Activated naive CD4-positive, alpha-beta T cell treated with Interleukin-2 at 50 U/mL for 16 hours (primary cell): ENCODE results near the gene PRPSAP1.

Experiments
- DNase-seq: peaks from one replicate; pipeline ENCODE4 v3.0.0-alpha.2; 2020

The PRPSAP1 gene

DNA sequence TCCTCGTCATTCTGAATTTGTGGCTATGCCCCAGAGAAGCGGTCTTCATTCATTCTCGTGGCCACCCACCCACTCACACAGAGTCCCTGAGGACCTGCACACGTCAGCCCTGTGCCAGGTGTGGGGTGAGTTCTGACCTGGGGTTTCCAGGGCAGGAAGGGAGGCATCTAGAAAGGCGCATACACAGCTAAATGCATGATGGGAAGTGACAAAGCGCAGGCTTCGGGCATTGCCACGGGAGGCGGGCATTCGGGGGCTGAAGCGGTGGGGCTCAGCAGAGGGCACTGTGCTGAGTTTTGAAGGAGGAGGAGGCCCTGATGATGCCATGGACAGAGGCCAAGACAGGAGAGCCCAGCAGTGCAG lies 77.7 kb downstream of the PRPSAP1 start:
- DNase-seq, result no peak

DNA sequence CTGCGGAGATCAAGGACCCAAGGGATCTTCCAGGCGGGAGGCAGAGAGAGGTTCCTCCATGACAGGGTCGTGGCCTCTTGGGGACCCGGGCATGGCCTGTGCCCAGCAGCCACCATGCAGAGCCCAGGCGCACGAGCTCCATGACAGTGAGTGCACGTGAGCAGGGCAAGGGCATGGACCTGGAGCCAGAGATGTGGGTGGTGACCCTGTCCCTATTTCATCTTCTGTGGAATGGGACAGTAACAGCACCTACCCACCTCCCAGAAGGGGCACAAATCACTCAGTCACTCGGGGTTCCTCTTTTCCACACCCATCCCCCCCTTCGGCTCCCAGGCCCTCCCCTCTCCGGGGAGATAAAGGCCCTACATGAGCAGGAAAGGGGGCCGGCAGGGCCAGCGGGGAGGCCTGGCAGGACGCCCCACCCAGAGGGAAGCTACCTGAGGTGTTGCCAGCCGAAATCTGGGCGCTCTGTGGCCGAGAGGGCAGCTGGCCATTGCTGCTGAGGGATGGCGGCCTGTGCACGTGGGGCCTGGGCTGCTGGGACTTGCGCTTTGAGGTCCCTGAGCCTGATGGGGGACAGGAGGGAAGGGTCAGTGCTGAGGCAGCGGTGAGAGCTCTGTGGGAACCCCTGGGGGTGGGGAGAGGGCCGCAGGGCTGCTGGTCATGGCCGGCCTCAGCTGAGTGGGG lies 78.2 kb downstream of the PRPSAP1 start:
- no peak for DNase-seq

DNA sequence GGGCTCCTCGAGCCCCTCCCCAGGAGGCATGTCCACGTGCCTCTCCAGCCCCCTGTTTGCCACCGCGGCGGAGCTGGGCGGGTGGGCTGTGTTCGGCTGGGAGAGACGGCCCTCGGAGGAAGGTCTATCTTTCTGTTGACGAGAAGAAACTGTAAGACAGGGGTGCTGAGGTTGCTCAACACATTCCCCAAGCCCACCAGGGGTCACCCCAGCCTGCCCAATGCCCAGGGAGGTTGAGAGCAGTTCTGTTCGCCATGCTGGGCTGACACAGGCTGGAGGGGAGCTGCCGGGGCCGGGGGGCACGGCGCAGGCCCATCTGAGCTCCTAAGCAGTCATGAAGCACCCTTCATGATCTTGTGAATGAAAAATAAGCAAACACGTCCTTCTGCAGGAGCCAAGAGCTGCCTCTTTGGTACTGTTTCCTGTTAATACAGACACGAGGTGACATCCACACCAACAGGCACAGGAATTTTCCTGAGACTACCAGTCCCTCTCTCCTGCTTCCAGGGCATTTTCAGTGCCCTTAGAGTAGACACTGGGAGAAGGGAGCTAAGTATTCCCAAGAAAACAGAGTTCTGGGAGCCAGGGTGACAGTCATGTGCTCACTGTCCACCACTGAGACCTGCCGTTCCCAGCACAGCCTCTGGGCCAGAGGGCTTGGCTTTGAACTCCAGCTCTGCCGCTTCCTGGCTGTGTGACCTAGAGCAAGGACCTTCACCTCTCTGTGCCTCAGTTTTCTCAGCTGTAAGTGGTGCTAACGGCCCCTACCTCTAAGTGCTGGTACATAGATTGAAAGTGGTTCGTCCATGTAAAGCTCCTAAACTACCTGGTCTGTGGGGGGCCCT lies 79.4 kb downstream of the PRPSAP1 start:
- no peak for DNase-seq

DNA sequence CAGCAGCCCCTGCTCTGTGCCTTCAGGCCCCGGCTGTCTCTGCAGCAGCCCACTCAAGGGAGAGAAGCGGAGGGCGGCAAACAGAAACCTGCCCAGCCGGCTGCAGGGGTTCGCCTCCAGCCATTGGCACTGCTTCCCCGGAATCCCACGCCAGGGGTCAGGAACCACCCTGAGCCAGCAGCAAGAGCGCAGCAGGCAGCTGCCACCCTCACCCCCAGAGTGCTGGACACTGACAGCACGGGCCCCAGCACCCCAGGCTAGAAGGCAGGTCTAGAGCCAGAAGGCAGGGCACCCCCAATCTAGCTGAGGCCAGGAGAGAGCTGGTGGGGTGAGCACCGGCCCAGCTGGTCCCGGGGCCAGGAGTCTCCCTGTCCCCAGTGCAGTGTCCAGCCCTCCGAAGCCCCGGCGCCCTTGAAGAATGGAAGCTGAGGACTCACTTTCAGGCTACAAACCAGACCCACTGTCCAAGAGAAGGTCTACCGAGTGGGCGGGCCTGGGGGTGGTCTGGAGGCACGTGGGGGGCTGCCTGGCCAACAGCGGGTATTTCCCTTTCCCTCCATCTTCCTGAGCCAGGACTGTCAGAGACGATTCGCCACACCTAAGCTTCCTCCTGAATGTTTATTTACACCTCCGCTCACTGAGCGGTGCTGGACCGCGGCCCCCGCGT lies 80.1 kb downstream of the PRPSAP1 start:
- DNase-seq, result no peak

DNA sequence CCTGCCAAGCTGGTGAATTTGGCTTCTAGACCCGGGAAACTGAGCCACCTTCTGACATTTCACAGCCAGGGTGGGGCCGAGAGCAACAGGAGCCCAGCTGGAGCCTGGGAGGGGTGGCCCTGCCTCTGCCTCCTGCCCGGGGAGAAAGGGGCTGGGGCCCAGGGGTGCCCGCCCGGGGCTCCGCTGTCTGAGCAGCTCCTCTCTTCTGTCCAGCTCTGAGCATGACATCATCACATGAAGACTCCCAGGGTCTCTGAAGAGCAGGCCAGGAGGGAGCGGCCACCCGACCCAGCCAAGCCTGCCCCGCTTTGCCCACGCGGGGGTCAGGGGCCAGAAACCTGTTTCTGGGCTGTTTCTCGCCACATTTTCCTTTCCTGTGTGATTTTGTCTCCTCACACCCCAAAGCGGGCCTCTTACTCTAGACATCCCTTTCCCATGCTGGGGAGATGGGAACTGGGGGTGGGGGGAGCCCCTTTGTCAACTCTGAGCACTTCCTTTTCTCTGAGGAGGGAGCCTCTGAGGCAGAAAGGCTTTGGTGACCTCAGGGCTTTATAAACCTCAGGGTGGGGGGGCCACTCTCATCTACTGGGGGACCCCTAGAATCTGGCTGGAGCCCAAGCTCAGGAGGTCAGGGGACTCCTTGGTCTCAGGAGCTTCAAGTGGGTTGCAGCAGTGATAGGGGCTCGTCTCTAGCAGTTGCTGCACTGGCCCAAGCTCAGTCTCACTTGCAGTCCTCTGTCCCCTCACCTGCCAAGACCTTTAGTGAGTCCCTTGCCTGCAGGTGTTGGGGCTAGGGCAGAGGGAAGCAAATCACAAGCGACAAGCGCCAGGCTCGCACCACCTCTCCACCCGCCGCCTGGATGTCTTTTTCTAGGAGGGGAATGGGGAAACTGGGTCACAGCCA lies 80.9 kb downstream of the PRPSAP1 start:
- peak; percentile 65 for DNase-seq

DNA sequence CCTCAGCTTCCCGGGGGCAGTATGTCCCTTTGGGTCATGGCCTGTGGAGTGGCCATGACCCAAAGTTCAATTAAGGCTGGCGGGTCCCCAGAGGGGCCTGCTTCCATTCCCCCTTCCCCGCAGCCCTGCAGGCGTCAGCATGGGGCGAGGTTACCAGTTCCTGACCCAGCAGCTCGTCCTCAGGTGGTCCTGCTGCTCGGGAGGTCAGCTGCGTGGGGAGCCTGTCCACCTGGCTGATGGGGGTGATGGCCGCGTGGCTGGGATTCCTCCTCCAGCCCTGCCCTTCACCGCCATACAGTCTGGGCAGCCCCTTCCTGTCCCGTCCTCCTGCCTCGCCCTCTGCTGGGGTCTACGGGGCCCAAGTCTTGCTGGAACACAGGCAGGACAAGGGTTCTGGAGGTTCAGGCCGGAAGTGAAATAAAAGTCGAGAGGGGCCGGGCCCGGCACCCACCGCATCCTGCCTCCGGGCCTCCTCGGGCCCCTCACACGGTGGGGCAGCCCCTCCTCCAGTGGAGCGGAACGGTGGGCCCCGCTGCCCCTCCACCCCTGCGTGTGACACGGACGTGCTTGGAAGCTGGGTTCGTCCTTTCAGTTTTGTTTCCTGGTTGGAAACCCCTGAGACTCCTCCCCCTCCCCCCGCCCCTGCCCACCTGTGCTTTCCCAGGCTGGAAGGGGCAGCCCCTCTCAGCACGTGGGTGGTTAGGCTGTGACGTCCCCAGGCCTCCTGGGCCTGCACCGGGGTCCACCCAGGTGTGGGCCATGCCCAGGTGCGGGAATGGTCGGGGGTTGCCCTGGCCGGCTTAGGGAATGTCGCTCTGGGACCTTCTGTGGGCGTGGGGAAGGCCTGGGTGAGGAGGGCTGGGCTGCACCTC lies 81.8 kb downstream of the PRPSAP1 start:
- DNase-seq, result peak; percentile 85

DNA sequence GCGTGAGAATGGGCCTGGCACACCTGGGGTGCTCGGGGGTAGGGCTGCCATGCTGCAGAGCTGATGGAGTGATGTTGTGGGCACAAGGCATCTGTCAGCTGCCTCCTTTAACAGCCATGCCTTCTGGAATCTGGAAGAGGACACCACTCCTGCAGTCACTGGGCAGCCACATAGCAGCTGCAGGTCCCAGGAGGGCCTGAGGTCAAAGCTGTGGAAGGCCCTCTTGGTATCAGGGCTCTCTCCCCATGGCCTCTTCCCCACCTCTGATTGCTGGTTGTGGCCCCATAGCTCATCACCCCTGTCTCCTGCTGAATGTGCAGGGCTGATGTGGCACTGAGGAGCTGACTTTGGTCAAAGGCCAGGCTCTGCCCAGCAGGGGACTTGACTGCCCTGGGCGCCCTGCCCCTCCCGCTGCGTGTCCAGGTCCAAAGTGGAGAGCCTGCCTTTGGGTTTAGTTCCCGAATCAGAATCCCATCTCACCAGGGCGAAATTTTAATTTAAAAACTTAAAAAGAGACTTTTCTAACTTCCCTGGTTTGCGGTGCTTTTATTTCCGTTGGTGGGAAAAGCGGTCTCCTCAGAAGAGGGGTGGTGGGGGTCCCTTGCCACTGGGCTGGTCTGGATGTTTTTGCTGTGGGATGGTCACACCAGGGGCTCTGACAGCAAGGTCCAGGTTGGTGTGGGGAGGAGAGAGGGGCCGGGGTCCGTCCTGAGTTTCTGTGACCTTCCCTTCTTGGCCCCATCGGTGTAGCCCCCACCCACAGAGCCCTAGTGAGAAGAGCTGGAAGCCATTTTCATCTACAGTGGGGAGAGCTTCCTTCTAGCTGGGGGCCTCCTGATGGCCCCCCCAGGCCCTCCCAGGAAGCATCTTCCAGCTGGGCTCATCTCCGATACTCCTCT lies 82.7 kb downstream of the PRPSAP1 start:
- no peak for DNase-seq

DNA sequence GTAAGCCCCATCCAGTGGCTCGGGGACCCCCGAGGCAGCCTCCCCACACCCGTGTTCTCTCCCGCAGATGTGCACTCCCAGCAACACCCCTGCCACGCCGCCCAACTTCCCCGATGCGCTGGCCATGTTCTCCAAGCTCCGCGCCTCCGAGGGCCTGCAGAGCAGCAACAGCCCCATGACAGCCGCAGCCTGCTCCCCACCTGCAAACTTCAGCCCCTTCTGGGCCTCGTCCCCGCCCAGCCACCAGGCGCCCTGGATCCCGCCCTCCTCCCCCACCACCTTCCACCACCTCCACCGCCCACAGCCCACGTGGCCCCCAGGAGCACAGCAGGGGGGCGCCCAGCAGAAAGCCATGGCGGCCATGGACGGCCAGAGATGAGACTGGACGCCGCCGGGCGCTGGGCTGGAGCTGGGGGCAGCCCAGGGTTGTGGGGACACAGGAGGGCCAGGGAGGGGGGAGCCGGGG lies 83.6 kb downstream of the PRPSAP1 start:
- no peak for DNase-seq

DNA sequence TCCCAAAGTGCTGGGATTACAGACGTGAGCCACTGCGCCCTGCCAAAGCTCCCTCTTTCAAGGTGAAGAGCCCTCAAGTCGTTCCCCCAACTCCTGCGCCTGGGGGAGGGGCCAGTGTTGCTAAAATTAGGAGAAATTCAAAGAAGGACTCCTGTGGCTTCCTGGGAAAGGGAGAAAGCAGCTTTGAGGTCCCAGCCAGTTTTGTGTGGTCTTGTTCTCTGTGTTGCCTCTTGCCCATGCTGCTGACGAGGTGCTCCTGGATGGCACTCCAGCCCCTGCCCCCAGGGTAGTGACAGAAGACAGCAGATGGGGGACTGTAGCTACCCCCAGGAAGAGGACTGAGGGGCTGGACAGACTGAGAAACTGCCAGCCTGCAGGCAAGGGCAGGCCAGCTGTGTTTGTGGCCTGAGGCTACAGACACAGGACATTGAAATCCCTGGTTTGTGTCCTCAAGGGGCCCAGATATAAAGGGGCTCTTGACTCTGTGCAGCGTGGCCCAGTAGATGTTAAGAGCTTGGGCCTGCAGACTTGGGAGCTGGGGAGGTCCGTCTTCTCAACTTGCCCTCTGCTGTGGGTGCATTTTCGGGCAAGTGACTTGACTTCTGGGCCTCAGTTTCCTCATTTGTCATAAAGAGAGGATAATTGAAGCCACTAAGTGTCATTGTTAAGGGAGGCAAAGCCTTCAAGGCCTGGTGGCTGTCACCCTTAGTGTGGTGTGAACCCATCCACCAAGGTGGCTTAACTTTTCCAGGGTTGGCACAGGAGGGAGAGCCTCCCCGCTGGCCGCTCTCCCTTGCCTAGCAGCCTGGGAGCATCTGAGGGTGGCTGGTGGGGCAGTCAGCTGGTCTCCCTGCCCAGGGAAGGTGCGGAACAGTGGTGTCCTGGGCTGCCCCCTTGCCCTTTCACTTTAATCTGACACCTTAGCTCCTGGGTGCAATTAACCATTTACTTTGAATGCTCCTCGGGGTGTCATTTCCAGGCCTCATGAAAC lies 84.4 kb downstream of the PRPSAP1 start:
- no peak for DNase-seq

DNA sequence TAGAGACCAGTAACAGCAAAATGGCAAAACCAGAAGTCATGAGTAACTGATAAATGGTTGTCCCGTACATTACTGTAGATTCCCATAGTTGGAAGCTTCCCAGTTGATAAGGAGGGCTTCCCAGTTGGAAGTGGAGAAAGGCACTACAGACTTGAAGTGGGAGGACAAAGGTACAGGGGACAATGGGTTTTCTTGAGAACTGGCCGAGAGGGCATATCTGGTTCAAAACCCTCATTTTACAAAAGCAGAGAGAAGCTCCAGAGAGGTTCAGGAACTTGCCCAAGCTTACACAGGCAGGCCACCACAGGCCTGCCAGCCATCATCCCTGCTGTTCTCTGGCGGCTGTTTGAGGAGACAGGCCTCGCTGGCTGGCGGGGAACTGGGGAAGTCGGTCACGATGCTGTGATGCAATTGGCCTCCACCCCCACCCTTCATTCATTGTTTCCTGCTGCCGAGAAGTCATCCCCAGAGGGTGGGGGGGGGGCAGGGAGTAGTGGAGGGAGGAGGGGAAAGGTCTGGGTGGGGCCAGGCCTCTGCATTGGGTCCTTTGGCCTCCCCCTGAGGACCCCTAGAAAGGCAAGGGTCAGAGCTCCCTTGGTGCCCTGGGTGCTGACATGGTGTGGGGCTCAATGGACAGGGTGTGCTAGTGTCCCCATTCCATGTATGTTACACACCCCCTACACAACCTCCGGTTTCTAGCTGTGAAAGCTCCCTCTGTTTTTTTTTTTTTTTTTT lies 85.5 kb downstream of the PRPSAP1 start:
- DNase-seq, result peak; percentile 79

DNA sequence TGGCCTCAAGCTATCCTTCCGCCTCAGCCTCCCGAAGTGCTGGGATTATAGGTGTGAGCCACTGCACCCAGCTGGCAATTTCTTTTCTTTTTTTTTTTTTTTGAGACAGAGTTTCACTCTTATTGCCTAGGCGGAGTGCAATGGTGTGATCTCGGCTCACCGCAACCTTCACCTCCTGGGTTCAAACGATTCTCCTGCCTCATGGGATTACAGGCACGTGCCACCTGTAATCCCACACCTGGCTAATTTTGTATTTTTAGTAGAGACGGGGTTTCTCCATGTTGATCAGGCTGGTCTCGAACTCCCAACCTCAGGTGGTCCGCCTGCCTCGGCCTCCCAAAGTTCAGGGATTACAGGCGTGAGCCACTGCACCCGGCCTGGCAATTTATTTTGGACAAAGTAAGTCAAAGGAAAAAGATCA lies 86.1 kb downstream of the PRPSAP1 start:
- DNase-seq, result peak; percentile 31

DNA sequence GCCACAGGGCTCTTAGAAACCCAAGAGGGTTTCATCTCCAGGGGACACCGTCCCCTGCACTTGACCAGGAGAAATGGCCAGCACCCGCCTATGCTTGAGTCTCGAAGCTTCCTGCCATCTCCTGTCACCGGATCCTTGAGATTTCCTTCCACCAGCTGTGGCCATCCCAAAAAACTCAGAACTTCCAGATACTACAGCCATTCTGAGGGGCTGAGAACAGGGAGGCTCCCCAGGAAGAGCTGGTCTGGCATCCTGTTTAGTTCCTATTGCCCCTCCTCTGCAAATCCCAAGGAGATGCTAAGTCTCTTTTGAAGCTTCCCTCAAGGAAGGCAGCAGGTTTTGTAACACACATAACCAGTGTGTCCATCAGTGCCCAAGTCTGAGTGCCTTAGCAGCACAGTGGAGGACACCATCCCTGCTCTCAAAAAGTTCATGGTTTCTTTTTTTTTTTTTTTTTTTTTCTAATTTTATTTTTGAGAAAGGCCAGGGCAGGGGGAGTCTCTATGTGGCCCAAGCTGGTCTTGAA lies 86.6 kb downstream of the PRPSAP1 start:
- no peak for DNase-seq

DNA sequence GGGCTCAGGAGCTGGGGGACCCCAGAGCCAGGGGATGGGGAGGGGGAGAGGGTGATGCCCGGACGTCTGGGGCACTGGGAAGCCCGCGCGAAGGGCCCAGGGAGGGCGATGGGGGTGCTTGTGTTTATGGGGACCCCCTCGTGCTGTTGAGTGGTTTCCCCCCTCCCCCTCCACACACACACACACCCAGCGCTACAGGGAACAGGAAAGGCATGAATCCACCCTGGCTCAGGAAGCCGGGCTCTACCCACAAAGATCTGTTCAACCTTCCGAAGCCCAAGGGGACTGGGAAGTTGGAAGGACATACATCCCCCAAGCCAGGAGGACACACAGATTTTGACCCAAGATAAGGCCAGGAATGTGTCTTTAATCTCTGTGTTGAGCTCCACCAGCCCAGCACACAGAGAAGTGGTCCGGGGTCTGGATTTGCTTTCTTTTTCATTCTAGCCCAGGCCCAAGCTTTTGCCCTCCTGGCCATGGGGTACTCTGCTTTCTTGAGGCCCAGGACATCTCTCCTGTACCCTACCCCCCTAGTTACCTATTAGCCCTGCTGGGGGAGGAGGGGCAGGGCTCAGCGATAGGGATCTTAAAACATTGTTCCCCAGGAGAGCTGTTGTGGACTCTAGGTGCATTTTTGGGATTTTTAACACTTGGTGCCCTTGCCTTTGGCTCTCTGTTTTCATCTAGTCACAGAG lies 87.3 kb downstream of the PRPSAP1 start:
- DNase-seq, result no peak

DNA sequence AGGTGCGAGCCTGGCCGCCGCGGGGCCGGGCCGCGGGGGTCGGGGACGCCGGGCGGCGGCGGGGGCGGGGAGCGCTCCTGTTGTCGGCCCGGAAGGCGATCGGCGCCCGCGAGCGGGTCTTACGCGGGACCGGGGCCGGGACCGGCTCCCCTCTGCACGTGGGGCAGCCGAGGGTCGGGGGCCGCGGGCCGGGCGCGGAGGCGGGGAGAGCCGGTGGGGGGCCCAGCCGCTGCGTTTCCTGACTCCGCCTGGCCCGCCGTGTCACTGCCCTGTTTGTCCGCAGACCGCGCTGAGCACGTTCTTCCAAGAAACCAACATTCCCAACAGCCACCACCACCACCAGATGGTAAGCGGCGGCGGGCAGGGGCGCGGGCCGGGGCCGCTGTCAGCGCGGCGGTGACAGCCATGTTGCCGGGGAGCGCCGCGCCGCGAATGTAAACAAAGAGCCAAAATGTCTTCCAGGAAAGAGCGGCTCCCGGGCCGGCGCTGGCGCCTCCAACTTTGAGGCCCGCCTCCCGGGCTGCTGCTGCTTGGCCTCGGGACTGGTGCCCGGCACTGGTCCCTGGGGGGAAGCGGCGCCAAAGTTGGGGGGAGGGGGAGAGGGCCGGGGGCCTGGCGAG lies 88.0 kb downstream of the PRPSAP1 start:
- DNase-seq, result peak; percentile 63

DNA sequence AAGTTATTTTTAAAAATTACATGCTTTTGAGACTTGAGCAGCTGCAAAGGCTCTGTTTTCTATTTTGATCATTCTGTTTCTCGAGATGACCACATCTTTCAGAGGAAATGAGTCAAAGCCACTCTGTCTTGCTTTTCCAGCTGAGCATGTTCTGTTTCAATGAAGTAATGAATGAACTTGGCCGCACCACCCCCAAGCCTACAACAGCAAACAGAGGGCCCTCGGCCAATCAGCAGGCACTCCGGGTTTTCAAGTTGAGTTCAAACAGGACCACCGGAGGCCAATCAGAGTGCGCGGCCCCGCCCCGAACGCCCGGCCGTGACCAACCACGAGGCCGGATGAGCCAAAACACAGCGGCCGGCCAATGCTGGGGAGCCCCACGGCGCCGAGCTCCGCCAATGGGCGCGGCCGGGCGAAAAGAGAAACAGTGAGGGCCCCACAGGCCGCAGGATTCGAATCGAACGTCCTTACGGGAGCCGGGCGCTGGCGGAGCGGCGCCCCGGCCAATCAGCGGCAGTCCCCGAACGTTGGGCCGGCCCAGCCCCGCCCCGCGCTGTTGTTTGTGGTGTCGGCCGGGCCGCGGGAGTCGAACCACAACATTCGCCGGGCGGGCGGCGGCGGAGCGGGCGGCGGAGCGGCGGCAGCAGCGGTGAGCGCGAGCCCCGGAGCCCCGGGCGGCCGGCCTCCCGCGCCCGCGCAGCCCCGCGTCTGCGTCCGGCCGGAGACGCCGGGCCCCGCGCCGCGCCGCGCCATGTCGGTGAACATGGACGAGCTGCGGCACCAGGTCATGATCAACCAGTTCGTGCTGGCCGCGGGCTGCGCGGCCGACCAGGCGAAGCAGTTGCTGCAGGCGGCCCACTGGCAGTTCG lies 88.7 kb downstream of the PRPSAP1 start, which contains the start of gene UBALD2:
UBALD2 (plus strand) TSS at position 594 of the 869 bp plus-strand sequence; CDS start at position 752, 158 bp downstream.
- DNase-seq, result peak; percentile 99

DNA sequence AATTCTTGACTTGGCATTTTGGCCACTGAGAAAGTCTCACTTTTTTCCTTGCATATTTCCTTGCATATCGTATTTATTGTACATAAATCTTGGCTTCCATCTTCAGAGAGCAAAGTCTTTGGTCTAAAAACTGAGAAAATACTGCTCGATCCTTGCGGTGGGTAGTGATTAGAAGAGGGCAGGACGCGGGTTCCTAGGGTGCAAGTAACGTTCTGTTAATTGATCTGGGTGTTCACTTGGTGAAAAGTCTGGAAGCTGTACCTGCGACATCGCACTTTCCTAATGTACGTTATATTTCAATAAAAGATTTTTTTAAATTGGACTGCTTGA lies 89.3 kb downstream of the PRPSAP1 start:
- no peak for DNase-seq
